CD4-positive, alpha-beta T cell treated with Interferon gamma for 1 hour (primary cell): ENCODE results near the gene HP.
"Not testable (repeated sequence)": the region's sequence is repeated elsewhere in the genome, so short reads cannot be mapped to it uniquely, and the experiment has no call there.

ENCODE experiments used
- DNase-seq: peaks from one replicate; pipeline ENCODE4 v3.0.0-alpha.2; 2020

Gene HP

GRCh38 chr16:72054254-72054847 is at the start of gene HP:
TSS of gene HP (plus strand) at chr16:72054505. CDS start at chr16:72054653, 148 bp downstream.
- DNase-seq: not testable (repeated sequence)

- DNase-seq: not testable (repeated sequence)
Observed at GRCh38 chr16:72008065-72008423, 46.3 kb upstream of the HP start.

- DNase-seq: peak; percentile 98
Observed at GRCh38 chr16:72008424-72009216, 45.7 kb upstream of the HP start, which contains the start of gene DHODH. TSS of gene DHODH (plus strand) at chr16:72008744. CDS start at chr16:72008765, 21 bp downstream.

GRCh38 chr16:72009779-72010178 is 44.5 kb upstream of the HP start:
- DNase-seq: no peak

- DNase-seq: no peak
Observed at GRCh38 chr16:72012607-72013006, 41.7 kb upstream of the HP start.

GRCh38 chr16:72013389-72013788 is 40.9 kb upstream of the HP start:
- no peak for DNase-seq

- DNase-seq: no peak
Observed at GRCh38 chr16:72013888-72014581, 40.3 kb upstream of the HP start.

- no peak for DNase-seq
Observed at GRCh38 chr16:72014675-72015074, 39.6 kb upstream of the HP start.

- no peak for DNase-seq
Observed at GRCh38 chr16:72015124-72015523, 39.2 kb upstream of the HP start.

- no peak for DNase-seq
Observed at GRCh38 chr16:72018470-72018869, 35.8 kb upstream of the HP start.

- no peak for DNase-seq
Observed at GRCh38 chr16:72021043-72021442, 33.3 kb upstream of the HP start.

- no peak for DNase-seq
Observed at GRCh38 chr16:72022127-72022526, 32.2 kb upstream of the HP start.

- DNase-seq: no peak
Observed at GRCh38 chr16:72023962-72024361, 30.3 kb upstream of the HP start.

- DNase-seq: no peak
Observed at GRCh38 chr16:72024862-72025382, 29.4 kb upstream of the HP start.

- no peak for DNase-seq
Observed at GRCh38 chr16:72025404-72026114, 28.7 kb upstream of the HP start.

- no peak for DNase-seq
Observed at GRCh38 chr16:72027669-72028378, 26.5 kb upstream of the HP start.

- no peak for DNase-seq
Observed at GRCh38 chr16:72029567-72030271, 24.6 kb upstream of the HP start.

GRCh38 chr16:72033437-72033836 is 20.9 kb upstream of the HP start:
- DNase-seq: no peak

- no peak for DNase-seq
Observed at GRCh38 chr16:72036098-72036497, 18.2 kb upstream of the HP start.

- DNase-seq: no peak
Observed at GRCh38 chr16:72042157-72042660, 12.1 kb upstream of the HP start.

GRCh38 chr16:72043058-72043457 is 11.2 kb upstream of the HP start:
- no peak for DNase-seq
